GM12875 (cell line): ENCODE results near the gene RAB3GAP1.

Experiments
- H3K4me3 ChIP-seq: one replicate; pipeline ENCODE4 v1.5.1; 2011; ENCODE audit warnings: low read depth, low read length, control low read depth
- TF ChIP-seq, protein P1 (sequence below): IDR thresholded peaks from 2 replicates; pipeline ENCODE4 v1.5.1; 2011; ENCODE audit warnings: low read depth, mild to moderate bottlenecking, control low read depth, inconsistent platforms, low read length, moderate library complexity, borderline replicate concordance; ENCODE audit not compliant: insufficient read depth

The RAB3GAP1 gene

DNA sequence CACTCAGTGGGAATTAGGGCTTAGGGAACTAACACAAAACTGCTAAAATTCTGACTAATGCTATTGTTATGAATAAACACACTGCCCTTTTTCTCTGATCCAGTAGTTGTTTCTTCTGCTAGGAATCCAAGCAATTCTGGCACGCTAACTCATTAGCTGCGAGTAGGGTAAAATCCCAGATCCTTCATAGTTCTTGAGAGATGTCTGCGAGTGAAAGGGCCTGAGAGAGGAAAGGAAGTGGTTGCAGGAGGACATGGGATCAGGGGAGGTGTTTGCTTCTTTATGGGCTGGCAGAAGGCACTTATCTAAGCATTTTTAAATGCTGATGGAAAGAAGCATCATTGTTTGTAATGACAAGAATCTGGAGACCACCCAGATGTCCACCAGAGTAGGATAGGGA, 14.3 kb upstream of the RAB3GAP1 start:
- TF ChIP-seq, protein P1, sequence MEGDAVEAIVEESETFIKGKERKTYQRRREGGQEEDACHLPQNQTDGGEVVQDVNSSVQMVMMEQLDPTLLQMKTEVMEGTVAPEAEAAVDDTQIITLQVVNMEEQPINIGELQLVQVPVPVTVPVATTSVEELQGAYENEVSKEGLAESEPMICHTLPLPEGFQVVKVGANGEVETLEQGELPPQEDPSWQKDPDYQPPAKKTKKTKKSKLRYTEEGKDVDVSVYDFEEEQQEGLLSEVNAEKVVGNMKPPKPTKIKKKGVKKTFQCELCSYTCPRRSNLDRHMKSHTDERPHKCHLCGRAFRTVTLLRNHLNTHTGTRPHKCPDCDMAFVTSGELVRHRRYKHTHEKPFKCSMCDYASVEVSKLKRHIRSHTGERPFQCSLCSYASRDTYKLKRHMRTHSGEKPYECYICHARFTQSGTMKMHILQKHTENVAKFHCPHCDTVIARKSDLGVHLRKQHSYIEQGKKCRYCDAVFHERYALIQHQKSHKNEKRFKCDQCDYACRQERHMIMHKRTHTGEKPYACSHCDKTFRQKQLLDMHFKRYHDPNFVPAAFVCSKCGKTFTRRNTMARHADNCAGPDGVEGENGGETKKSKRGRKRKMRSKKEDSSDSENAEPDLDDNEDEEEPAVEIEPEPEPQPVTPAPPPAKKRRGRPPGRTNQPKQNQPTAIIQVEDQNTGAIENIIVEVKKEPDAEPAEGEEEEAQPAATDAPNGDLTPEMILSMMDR: no peak
- no peak overlapping the region for H3K4me3 ChIP-seq

DNA sequence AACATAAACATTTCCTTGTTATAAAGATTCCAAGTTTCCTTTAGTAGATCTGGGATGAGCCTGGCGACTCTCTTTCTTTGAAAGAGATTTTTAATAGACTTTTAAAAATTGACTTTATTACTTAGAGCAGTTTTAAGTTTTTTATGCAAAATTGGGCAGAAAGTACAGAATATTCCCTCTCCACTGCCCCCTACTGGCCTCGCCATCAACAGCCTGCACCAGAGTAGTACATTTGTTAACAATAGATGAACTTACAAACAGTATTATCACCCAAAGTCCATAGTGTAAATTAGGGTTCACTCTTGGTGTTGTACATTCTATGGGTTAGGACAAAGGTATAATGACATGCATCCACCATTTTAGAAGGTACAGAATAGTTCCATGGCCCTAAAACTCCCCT, 8.7 kb upstream of the RAB3GAP1 start:
- TF ChIP-seq, protein P1: peak; percentile 65; the same call in 1 of the 2 replicates
- no peak overlapping the region for H3K4me3 ChIP-seq

DNA sequence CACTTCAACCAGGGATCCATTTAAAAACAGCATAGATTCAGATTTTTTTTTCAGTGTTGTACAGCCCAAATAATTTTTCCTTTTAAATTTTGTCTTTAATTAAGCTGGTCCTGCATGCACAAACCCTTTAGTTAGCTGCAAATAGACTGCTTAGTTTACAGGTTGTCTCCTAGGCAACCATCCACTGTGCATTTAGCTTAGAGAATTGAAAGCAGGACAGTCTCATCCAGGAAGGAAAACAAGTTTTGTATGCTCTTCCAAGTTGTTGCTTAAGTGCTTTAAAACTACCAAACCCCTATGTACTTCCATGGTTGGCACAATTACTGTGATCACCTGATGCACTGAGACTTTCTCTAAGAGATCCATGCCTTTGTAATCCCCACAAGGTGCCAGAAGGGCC, 4.8 kb upstream of the RAB3GAP1 start, which contains the start of gene MAP3K19:
Gene MAP3K19, minus strand, starts transcription at position 148 of the 400 bp plus-strand sequence. CDS start 22,800 bp downstream, outside the sequence.
- TF ChIP-seq, protein P1: no peak

DNA sequence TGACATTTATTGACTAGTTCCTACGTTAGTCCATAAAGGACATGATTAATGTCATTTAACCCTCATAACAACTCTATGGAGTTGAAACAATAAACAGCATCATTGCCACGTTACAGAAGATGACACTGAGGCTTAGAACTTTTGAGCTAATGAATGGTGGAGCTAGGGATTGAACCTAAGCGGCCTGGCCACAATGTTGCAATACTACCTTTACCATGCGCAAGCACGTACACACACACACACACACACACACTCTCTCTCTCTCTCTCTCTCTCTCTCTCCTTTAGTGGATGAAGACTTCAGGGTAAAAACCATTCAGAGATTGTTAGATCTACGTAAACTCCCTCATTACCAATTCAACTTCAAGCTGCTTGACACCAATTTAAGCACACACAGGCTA, 4.0 kb upstream of the RAB3GAP1 start:
- TF ChIP-seq, protein P1: no peak

More for the DNA sequence above, 4.8 kb upstream of the RAB3GAP1 start, which contains the start of gene MAP3K19:
- no peak within 1 kb of the TSS for H3K4me3 ChIP-seq

DNA sequence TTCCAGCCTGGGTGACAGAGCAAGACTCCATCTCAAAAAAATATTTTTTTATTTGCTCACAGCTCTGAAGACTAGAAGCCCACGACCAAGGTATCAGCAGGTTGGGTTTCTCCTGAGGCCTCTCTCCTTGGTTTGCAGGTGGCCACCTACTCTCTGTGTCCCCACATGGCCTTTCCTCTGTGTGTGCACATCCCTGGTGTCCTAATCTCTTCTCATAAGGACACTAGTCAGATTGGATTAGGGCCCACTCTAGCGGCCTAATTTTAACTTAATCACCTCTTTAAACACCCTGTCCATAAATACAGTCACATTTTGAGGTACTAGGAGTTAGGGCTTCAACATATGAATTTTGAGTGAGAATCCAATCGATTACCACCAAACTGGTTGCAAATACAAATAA, 2.0 kb upstream of the RAB3GAP1 start:
- TF ChIP-seq, protein P1: no peak
- no peak overlapping the region for H3K4me3 ChIP-seq

More for the DNA sequence above, 4.0 kb upstream of the RAB3GAP1 start:
- H3K4me3 ChIP-seq: no peak overlapping the region

DNA sequence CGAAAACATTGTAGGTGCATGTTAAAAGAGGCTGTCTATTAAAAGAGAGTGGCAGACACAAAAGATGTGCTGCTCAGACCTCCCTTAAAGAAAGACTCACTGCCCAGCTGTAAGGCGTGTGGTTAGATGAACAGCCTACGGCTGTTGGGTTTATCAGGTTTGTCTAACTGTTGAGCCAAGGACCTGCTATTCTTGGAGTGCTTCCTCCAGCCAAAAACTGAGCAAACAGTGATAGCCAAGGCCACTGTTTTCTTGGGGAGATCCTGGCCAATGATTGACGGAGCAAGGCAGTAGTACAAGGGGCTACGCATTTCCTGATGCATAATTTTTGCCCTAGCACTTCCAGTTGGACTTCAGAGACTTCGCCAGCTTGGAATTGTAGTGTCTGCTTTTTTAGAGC, 1.4 kb upstream of the RAB3GAP1 start:
- H3K4me3 ChIP-seq: no peak overlapping the region
- TF ChIP-seq, protein P1: no peak

DNA sequence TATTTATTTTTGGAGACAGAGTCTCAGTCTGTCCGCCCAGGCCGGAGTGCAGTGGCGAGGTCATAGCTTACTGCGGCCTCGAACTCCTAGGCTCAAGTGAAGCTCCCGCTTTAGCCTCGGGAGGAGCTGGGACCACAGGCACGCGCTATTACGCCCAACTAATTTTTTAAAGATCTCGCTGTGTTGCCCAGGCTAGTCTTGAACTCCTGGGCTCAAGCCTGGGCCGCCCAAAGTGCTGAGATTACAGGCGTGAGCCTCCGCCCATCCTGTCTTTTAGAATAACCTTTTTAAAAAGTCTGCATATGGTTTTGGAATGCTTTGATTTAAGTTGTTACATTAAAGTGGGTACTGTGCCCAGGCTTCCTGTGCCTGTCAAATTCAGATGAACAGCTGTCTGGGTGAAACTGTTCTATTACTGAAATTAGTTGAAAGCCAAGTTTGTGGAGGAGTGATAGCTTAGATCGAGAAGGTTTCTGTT, 944 bp downstream of the RAB3GAP1 start:
- H3K4me3 ChIP-seq: peak overlapping the region; percentile 72
- TF ChIP-seq, protein P1: no peak
